Measurements from ENCODE around the gene SEC61A2. TPM values are rescaled to one million over a fixed set of nuclear protein-coding genes. Genes with fewer than 3 reads are reported as not detected.
A peak's percentile ranks its signal among the peaks of the same experiment; 100 is the strongest.

The SEC61A2 gene
- total RNA-seq, 1 experiment from 2014 or later: 11.4 TPM

- no peaks in the 10 kb centered on the region for H3K4me1 Mint-ChIP-seq (ENCODE audit: insufficient read depth, unreplicated experiment)
These were observed 15.8 kb upstream of the SEC61A2 start for GRCh38 chr10:12113627-12114026.

GRCh38 chr10:12121673-12122072 is 7.8 kb upstream of the SEC61A2 start:
- H3K27ac Mint-ChIP-seq (ENCODE audit: low read depth, unreplicated experiment): no peak overlapping the region

More at GRCh38 chr10:12113627-12114026, 15.8 kb upstream of the SEC61A2 start:
- no peak for DNase-seq (ENCODE audit: unreplicated experiment)
- no peaks in the 10 kb centered on the region for H3K27me3 Mint-ChIP-seq (ENCODE audit: insufficient read depth, unreplicated experiment)
- H3K27ac Mint-ChIP-seq (ENCODE audit: low read depth, unreplicated experiment): no peak overlapping the region
- TF ChIP-seq CTCF (IDR thresholded peaks at IDR 0.05; ENCODE audit: unreplicated experiment): no peak
- POLR2A ChIA-PET: interaction anchor here (0.9 to 1.4 kb wide), 2 partner anchors 44 to 82 kb away, joined by 3 to 6 read pairs; partner anchors contain the start of genes CDC123 and NUDT5
- CTCF ChIA-PET: no interaction called here
- no peaks in the 10 kb centered on the region for H3K9me3 Mint-ChIP-seq (ENCODE audit: unreplicated experiment)
- H3K36me3 Mint-ChIP-seq (ENCODE audit: insufficient read depth, unreplicated experiment): peaks cover 63% of the 10 kb centered on the region
- intact Hi-C loops (cut with micrococcal nuclease): no loop called here
- no peak overlapping the region for H3K4me3 Mint-ChIP-seq (ENCODE audit: unreplicated experiment)
- no TSS peak for BruUV-seq (replicated peaks)

GRCh38 chr10:12130237-12130872 is 878 bp downstream of the SEC61A2 start:
- BruUV-seq (replicated peaks): TSS peak; percentile 55

More at GRCh38 chr10:12121673-12122072, 7.8 kb upstream of the SEC61A2 start:
- no TSS peak for BruUV-seq (replicated peaks)
- intact Hi-C loops (cut with micrococcal nuclease): no loop called here
- POLR2A ChIA-PET: no interaction called here
- Mint-ChIP-seq H3K4me1 (ENCODE audit: insufficient read depth, unreplicated experiment) (peaks cover 6% of the 10 kb centered on the region), H3K36me3 (ENCODE audit: insufficient read depth, unreplicated experiment) (peaks cover 59% of the 10 kb centered on the region), H3K9me3 (ENCODE audit: unreplicated experiment) (no peaks in the 10 kb centered on the region), H3K4me3 (ENCODE audit: unreplicated experiment) (no peak overlapping the region), H3K27me3 (ENCODE audit: insufficient read depth, unreplicated experiment) (no peaks in the 10 kb centered on the region)
- CTCF ChIA-PET: no interaction called here
- TF ChIP-seq CTCF (IDR thresholded peaks at IDR 0.05; ENCODE audit: unreplicated experiment): no peak
- no peak for DNase-seq (ENCODE audit: unreplicated experiment)

More at GRCh38 chr10:12130237-12130872, 878 bp downstream of the SEC61A2 start:
- H3K4me3 Mint-ChIP-seq (ENCODE audit: unreplicated experiment): peak overlapping the region; percentile 68
- intact Hi-C loops (cut with micrococcal nuclease): loop anchor here (2.0 kb wide), 1 partner anchor 88 kb away; the partner anchor contains the start of gene UPF2
- H3K9me3 Mint-ChIP-seq (ENCODE audit: unreplicated experiment): no peaks in the 10 kb centered on the region
- ChIA-PET CTCF (interaction anchor here (0.7 to 1.4 kb wide), 5 partner anchors 13 to 306 kb away, joined by 3 to 5 read pairs (median 3); no protein-coding TSS in a partner anchor), POLR2A (interaction anchor here (0.7 to 3.2 kb wide), 9 partner anchors 10 to 254 kb away, joined by 3 to 29 read pairs (median 3); partner anchors contain the start of genes CDC123, NUDT5 and UPF2)
- peak; percentile 68 for DNase-seq (ENCODE audit: unreplicated experiment)
- H3K27ac Mint-ChIP-seq (ENCODE audit: low read depth, unreplicated experiment): peak overlapping the region; percentile 33
- peaks cover 12% of the 10 kb centered on the region for H3K4me1 Mint-ChIP-seq (ENCODE audit: insufficient read depth, unreplicated experiment)
- peaks cover 20% of the 10 kb centered on the region for H3K36me3 Mint-ChIP-seq (ENCODE audit: insufficient read depth, unreplicated experiment)
- TF ChIP-seq CTCF (IDR thresholded peaks at IDR 0.05; ENCODE audit: unreplicated experiment): peak; percentile 2
- H3K27me3 Mint-ChIP-seq (ENCODE audit: insufficient read depth, unreplicated experiment): no peaks in the 10 kb centered on the region
